Measurements from ENCODE around the gene SNRNP25. TPM values are rescaled to one million over a fixed set of nuclear protein-coding genes. Genes with fewer than 3 reads are reported as not detected.

Gene SNRNP25
- total RNA-seq, 1 donor from 2014 or later = 52.0 TPM

DNA sequence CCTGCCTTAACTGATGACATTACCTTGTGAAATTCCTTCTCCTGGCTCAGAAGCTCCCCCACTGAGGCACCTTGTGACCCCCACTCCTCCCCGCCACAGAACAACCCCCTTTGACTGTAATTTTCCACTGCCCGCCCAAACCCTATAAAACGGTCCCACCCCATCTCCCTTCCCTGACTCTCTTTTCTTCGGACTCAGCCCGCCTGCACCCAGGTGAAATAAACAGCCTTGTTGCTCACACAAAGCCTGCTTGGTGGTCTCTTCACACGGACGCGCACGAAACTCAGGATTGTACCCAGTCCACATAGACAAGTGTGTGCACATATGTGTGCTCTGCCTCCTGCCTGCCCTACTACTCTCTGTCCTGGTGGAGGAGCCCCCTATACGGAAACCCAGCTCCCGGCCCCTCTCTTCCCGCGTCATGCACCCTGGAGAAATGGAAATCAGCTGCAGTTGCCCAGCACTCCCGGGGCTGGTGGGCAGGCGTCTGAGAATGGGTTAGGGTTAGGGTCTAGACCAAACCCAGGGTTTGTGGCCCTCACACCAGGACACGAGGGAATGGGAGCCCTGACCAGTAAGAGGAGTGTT, 21.2 kb downstream of the SNRNP25 start:
- peaks cover 8% of the 10 kb centered on the region for H3K27me3 Mint-ChIP-seq
- H3K9me3 Mint-ChIP-seq (ENCODE audit: low read depth) = no peaks in the 10 kb centered on the region
- no peaks in the 10 kb centered on the region for H3K36me3 Mint-ChIP-seq (ENCODE audit: insufficient read depth)
- TF ChIP-seq, protein P1, sequence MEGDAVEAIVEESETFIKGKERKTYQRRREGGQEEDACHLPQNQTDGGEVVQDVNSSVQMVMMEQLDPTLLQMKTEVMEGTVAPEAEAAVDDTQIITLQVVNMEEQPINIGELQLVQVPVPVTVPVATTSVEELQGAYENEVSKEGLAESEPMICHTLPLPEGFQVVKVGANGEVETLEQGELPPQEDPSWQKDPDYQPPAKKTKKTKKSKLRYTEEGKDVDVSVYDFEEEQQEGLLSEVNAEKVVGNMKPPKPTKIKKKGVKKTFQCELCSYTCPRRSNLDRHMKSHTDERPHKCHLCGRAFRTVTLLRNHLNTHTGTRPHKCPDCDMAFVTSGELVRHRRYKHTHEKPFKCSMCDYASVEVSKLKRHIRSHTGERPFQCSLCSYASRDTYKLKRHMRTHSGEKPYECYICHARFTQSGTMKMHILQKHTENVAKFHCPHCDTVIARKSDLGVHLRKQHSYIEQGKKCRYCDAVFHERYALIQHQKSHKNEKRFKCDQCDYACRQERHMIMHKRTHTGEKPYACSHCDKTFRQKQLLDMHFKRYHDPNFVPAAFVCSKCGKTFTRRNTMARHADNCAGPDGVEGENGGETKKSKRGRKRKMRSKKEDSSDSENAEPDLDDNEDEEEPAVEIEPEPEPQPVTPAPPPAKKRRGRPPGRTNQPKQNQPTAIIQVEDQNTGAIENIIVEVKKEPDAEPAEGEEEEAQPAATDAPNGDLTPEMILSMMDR (IDR thresholded peaks at IDR 0.05; ENCODE audit: unreplicated experiment) = no peak
- H3K4me3 Mint-ChIP-seq (ENCODE audit: low read depth) = peak overlapping the region; percentile 39
- H3K4me1 Mint-ChIP-seq (ENCODE audit: low read depth) = peaks cover 25% of the 10 kb centered on the region
- DNase-seq (ENCODE audit: low spot score, unreplicated experiment) = no peak
- H3K27ac Mint-ChIP-seq = peak overlapping the region; percentile 62

DNA sequence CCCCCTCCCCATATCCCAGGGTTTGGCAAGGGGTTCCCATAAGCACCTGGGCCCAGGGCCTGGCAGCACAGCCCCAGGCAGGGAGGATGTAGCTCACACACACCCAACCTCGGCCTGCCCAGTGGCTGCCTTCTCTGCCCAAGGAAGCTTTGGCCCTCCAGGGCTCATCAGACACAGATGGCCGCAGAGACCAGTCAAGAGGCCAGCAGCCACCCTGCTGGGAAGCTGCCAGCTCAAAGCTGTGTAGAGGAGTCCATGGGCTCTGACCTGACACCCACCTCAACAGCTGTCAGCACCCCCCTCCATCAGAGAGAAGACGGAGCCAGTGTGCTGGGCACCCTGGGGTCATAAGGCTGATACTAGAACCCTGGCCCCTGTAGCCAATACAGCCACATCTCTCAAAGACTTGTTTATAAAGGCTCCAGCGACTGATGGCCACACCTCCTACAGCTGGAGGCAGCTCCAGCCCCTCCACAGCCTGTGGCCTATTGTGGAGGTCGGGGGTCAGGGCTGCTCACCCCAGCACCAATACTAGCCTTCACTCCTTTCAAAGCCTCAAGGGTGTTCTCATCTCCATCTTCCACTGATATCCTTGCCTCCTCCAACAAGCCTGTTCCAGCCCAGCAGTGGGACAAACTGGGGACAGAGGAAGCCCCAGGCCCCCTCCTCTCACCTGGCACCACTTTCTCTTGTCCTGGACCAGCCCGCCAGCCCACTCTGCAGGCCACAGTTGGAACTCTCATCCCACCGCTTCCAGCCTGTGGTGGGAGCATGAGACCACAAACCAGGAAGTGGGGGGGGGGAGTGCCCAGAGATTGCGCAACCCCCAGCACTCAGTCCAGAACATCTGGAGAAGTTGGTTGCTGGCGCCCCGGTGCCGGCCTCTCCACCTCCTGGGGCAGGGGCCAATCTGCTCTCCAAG, 22.2 kb downstream of the SNRNP25 start:
- DNase-seq (ENCODE audit: low spot score, unreplicated experiment) = no peak
- peak overlapping the region; percentile 65 for H3K4me3 Mint-ChIP-seq (ENCODE audit: low read depth)
- peak overlapping the region; percentile 24 for H3K27ac Mint-ChIP-seq

DNA sequence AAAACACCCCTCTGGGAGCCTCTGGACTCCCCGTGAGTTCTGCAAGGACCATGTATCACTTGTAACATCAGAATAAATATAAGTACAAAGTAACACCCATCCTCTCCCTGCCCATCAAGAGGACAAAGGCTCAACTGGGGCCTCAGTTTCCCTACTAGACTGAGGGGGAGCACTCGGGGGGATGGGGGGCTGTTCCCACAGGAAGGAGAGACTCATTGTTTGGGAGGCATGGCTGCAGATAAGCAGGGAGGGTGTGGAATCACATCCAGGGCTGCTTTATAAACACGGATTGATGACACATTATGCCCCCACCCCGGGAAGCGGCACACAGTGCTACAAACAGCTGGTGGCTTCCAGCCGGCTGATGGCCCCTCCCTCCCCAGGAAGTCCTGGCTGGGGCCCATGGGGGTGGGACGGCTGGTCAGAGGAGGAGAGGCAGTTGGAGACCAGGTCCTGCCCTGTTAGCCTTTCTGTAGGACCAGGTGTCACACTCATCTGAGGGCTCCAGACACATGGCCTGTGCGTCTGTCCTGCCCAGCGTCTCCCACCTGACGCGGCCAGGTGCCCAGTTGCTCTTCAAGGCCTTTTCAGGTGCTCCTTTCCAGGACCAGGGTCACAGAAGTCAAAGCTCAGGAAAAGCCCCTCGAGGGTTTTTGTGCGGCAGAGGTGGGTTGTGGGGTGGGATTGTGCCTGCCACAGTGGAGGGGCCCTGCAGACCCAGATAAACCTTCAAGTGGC, 23.1 kb downstream of the SNRNP25 start:
- Mint-ChIP-seq H3K4me3 (ENCODE audit: low read depth) (peak overlapping the region; percentile 65), H3K36me3 (ENCODE audit: insufficient read depth) (no peaks in the 10 kb centered on the region), H3K27me3 (peaks cover 8% of the 10 kb centered on the region), H3K9me3 (ENCODE audit: low read depth) (no peaks in the 10 kb centered on the region), H3K27ac (no peak overlapping the region), H3K4me1 (ENCODE audit: low read depth) (peaks cover 19% of the 10 kb centered on the region)
- DNase-seq (ENCODE audit: low spot score, unreplicated experiment) = no peak
- TF ChIP-seq, protein P1 (IDR thresholded peaks at IDR 0.05; ENCODE audit: unreplicated experiment) = no peak

More for the DNA sequence above, 22.2 kb downstream of the SNRNP25 start:
- H3K36me3 Mint-ChIP-seq (ENCODE audit: insufficient read depth) = no peaks in the 10 kb centered on the region
- peaks cover 23% of the 10 kb centered on the region for H3K4me1 Mint-ChIP-seq (ENCODE audit: low read depth)
- TF ChIP-seq, protein P1 (IDR thresholded peaks at IDR 0.05; ENCODE audit: unreplicated experiment) = peak; percentile 10
- H3K9me3 Mint-ChIP-seq (ENCODE audit: low read depth) = no peaks in the 10 kb centered on the region
- H3K27me3 Mint-ChIP-seq = peaks cover 8% of the 10 kb centered on the region

GRCh38 chr16:77273-77806, 23.7 kb downstream of the SNRNP25 start:
- TF ChIP-seq, protein P1 (IDR thresholded peaks at IDR 0.05; ENCODE audit: unreplicated experiment) = no peak
- no peaks in the 10 kb centered on the region for H3K9me3 Mint-ChIP-seq (ENCODE audit: low read depth)
- H3K4me1 Mint-ChIP-seq (ENCODE audit: low read depth) = peaks cover 19% of the 10 kb centered on the region
- no peak for DNase-seq (ENCODE audit: low spot score, unreplicated experiment)
- H3K36me3 Mint-ChIP-seq (ENCODE audit: insufficient read depth) = no peaks in the 10 kb centered on the region
- H3K27me3 Mint-ChIP-seq = peaks cover 8% of the 10 kb centered on the region
- H3K27ac Mint-ChIP-seq = peak overlapping the region; percentile 67
- H3K4me3 Mint-ChIP-seq (ENCODE audit: low read depth) = peak overlapping the region; percentile 65

Measured in progenitor cell of endocrine pancreas (in vitro differentiated cells).